Activated naive CD8-positive, alpha-beta T cell (primary cell): ENCODE results near the gene TSPAN11.

Experiments
- H3K27ac Mint-ChIP-seq: one replicate; pipeline ENCODE4 v1.8.0; 2021; ENCODE audit warnings: mixed read lengths
- H3K27me3 Mint-ChIP-seq: one replicate; pipeline ENCODE4 v1.8.0; 2021; ENCODE audit warnings: mixed read lengths
- H3K36me3 Mint-ChIP-seq: one replicate; pipeline ENCODE4 v1.8.0; 2021; ENCODE audit warnings: mixed read lengths
- H3K4me1 Mint-ChIP-seq: one replicate; pipeline ENCODE4 v1.8.0; 2021; ENCODE audit warnings: low read depth, mixed read lengths
- H3K4me3 Mint-ChIP-seq: one replicate; pipeline ENCODE4 v1.8.0; 2021; ENCODE audit warnings: mild to moderate bottlenecking, mixed read lengths
- H3K9me3 Mint-ChIP-seq: one replicate; pipeline ENCODE4 v1.8.0; 2021; ENCODE audit warnings: low read depth, mixed read lengths

TSPAN11 gene

GRCh38 chr12:31033681-31034080 lies 107.1 kb downstream of the TSPAN11 start:
- Mint-ChIP-seq H3K4me1 (no peaks in the 10 kb centered on the region), H3K27me3 (no peaks in the 10 kb centered on the region), H3K9me3 (no peaks in the 10 kb centered on the region), H3K36me3 (no peaks in the 10 kb centered on the region), H3K4me3 (no peak overlapping the region), H3K27ac (no peak overlapping the region)

DNA sequence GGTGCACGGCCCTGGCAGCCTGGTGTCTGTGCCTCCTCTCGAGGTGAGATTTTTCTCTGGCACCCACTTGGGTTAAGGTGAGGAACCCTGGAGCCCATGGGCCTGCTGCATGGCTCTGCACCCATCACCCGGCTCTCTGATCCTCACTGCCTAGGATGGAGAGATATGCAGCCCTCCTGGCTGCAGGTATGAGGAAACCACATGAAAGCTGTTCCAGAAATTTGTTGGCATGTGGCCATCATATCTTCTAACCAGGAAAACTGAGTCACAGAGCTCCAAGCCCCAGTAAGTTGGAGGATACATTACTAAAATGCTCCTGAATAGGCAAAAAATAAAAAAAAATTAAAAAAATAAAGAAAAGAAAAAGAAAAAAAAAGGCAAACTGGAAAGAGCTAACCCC lies 107.8 kb downstream of the TSPAN11 start:
- no peak overlapping the region for H3K4me3 Mint-ChIP-seq
- H3K27ac Mint-ChIP-seq: no peak overlapping the region
- H3K9me3 Mint-ChIP-seq: no peaks in the 10 kb centered on the region
- H3K36me3 Mint-ChIP-seq: no peaks in the 10 kb centered on the region
- H3K4me1 Mint-ChIP-seq: no peaks in the 10 kb centered on the region
- no peaks in the 10 kb centered on the region for H3K27me3 Mint-ChIP-seq

GRCh38 chr12:31035226-31035625 lies 108.7 kb downstream of the TSPAN11 start:
- H3K36me3 Mint-ChIP-seq: no peaks in the 10 kb centered on the region
- H3K4me3 Mint-ChIP-seq: no peak overlapping the region
- no peak overlapping the region for H3K27ac Mint-ChIP-seq
- H3K27me3 Mint-ChIP-seq: no peaks in the 10 kb centered on the region
- H3K9me3 Mint-ChIP-seq: no peaks in the 10 kb centered on the region
- no peaks in the 10 kb centered on the region for H3K4me1 Mint-ChIP-seq

DNA sequence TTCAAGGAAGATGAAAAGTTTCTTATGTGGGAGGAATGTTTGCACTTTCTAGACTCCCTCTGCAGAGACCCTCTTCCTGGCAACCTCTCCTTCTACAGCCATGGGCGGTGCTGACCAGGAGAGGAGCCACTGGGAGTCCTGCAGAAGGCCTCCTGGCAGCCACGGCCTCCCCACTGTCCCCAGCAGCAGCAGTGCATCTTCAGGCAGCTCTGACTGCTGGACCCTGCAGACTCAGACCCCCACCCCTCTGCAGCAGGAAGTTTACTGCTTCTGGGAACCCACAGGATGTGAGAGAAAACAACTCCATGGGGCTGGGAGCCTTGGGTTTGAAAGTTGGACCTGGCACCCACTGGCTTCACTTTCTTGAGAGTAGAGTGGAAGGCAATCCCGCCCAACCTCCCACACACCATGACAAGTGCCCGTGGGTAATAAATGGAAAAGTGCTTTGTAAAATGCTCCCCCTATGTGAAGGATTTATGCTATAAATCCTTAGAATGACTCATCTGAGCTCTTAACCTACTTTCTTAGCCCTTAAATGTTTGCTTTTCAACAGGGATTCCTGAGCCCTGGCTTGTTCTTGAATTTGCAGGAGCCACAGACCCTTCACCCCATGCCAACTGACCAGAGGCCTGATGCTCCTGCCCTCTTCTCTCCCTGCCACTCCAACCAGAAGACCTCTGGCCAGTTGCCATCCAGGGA lies 109.6 kb downstream of the TSPAN11 start:
- Mint-ChIP-seq H3K4me1 (no peaks in the 10 kb centered on the region), H3K9me3 (no peaks in the 10 kb centered on the region), H3K4me3 (no peak overlapping the region), H3K36me3 (no peaks in the 10 kb centered on the region), H3K27me3 (no peaks in the 10 kb centered on the region), H3K27ac (no peak overlapping the region)

GRCh38 chr12:31037028-31037427 lies 110.5 kb downstream of the TSPAN11 start:
- Mint-ChIP-seq H3K27me3 (no peaks in the 10 kb centered on the region), H3K4me1 (no peaks in the 10 kb centered on the region), H3K27ac (no peak overlapping the region), H3K9me3 (no peaks in the 10 kb centered on the region), H3K36me3 (no peaks in the 10 kb centered on the region), H3K4me3 (no peak overlapping the region)

- H3K36me3 Mint-ChIP-seq: no peaks in the 10 kb centered on the region
- no peaks in the 10 kb centered on the region for H3K9me3 Mint-ChIP-seq
- H3K4me3 Mint-ChIP-seq: no peak overlapping the region
- no peaks in the 10 kb centered on the region for H3K4me1 Mint-ChIP-seq
- H3K27ac Mint-ChIP-seq: no peak overlapping the region
- H3K27me3 Mint-ChIP-seq: no peaks in the 10 kb centered on the region
These were observed 111.4 kb downstream of the TSPAN11 start for GRCh38 chr12:31037931-31038330.

DNA sequence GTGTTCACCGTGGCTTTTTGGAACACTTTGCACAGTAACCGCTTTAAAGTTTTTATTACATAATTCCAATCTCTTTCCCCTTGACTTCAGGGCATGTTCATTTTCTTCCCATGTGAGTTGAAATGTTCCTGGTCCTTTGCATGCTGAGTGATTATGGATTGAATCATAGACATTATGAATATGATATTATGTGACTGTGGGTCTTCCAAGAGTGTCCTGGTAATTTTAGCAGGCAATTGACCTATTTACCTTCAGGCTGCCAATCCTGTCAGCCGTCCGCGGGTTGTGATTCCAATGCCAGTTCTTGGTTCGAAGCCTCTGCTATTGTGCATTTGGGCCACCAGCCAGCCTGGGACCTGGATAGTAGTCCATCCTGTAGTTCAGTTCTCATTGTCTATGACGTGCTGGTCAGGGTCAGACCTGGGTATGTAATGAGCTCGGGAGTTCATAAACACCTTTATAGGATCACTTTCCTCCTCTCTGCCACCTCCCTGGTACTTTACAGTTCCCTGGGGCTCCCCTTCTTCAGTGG lies 114.6 kb downstream of the TSPAN11 start:
- no peak overlapping the region for H3K4me3 Mint-ChIP-seq
- no peaks in the 10 kb centered on the region for H3K27me3 Mint-ChIP-seq
- no peak overlapping the region for H3K27ac Mint-ChIP-seq
- no peaks in the 10 kb centered on the region for H3K4me1 Mint-ChIP-seq
- peaks cover 2% of the 10 kb centered on the region for H3K36me3 Mint-ChIP-seq
- no peaks in the 10 kb centered on the region for H3K9me3 Mint-ChIP-seq
